ENCODE results near the gene PREX1.

PREX1 gene

GRCh38 chr20:48804300-48804980, 23.4 kb downstream of the PREX1 start:
- Histone ChIP-seq H3K36me3 (ENCODE audit: control insufficient read depth, insufficient read depth, low read length) (no peaks in the 10 kb centered on the region), H3K9ac (ENCODE audit: low read depth, low read length) (no peak overlapping the region), H3K27me3 (ENCODE audit: control insufficient read depth, insufficient read depth, low read length) (no peaks in the 10 kb centered on the region), H3K4me3 (ENCODE audit: low read depth, low read length) (no peak overlapping the region), H3K9me3 (ENCODE audit: control insufficient read depth, insufficient read depth, low read length) (no peaks in the 10 kb centered on the region), H3K4me1 (ENCODE audit: control insufficient read depth, insufficient read depth, low read length) (no peaks in the 10 kb centered on the region)

GRCh38 chr20:48803176-48804053, 24.4 kb downstream of the PREX1 start:
- H3K36me3 ChIP-seq (ENCODE audit: control insufficient read depth, insufficient read depth, low read length): no peaks in the 10 kb centered on the region
- no peaks in the 10 kb centered on the region for H3K9me3 ChIP-seq (ENCODE audit: control insufficient read depth, insufficient read depth, low read length)
- H3K4me3 ChIP-seq (ENCODE audit: low read depth, low read length): no peak overlapping the region
- no peaks in the 10 kb centered on the region for H3K27me3 ChIP-seq (ENCODE audit: control insufficient read depth, insufficient read depth, low read length)
- H3K9ac ChIP-seq (ENCODE audit: low read depth, low read length): no peak overlapping the region
- H3K4me1 ChIP-seq (ENCODE audit: control insufficient read depth, insufficient read depth, low read length): no peaks in the 10 kb centered on the region

- no peak overlapping the region for H3K9ac ChIP-seq (ENCODE audit: low read depth, low read length)
- H3K4me3 ChIP-seq (ENCODE audit: low read depth, low read length): no peak overlapping the region
- peaks cover 4% of the 10 kb centered on the region for H3K4me1 ChIP-seq (ENCODE audit: control insufficient read depth, insufficient read depth, low read length)
- no peaks in the 10 kb centered on the region for H3K9me3 ChIP-seq (ENCODE audit: control insufficient read depth, insufficient read depth, low read length)
- no peaks in the 10 kb centered on the region for H3K36me3 ChIP-seq (ENCODE audit: control insufficient read depth, insufficient read depth, low read length)
- H3K27me3 ChIP-seq (ENCODE audit: control insufficient read depth, insufficient read depth, low read length): no peaks in the 10 kb centered on the region
Observed at GRCh38 chr20:48802647-48803046, 25.2 kb downstream of the PREX1 start.

GRCh38 chr20:48802216-48802615, 25.6 kb downstream of the PREX1 start:
- Histone ChIP-seq H3K36me3 (ENCODE audit: control insufficient read depth, insufficient read depth, low read length) (no peaks in the 10 kb centered on the region), H3K27me3 (ENCODE audit: control insufficient read depth, insufficient read depth, low read length) (no peaks in the 10 kb centered on the region), H3K4me3 (ENCODE audit: low read depth, low read length) (no peak overlapping the region), H3K4me1 (ENCODE audit: control insufficient read depth, insufficient read depth, low read length) (peaks cover 4% of the 10 kb centered on the region), H3K9ac (ENCODE audit: low read depth, low read length) (no peak overlapping the region), H3K9me3 (ENCODE audit: control insufficient read depth, insufficient read depth, low read length) (no peaks in the 10 kb centered on the region)

- Histone ChIP-seq H3K9ac (ENCODE audit: low read depth, low read length) (no peak overlapping the region), H3K27me3 (ENCODE audit: control insufficient read depth, insufficient read depth, low read length) (no peaks in the 10 kb centered on the region), H3K4me1 (ENCODE audit: control insufficient read depth, insufficient read depth, low read length) (peaks cover 4% of the 10 kb centered on the region), H3K36me3 (ENCODE audit: control insufficient read depth, insufficient read depth, low read length) (no peaks in the 10 kb centered on the region), H3K9me3 (ENCODE audit: control insufficient read depth, insufficient read depth, low read length) (no peaks in the 10 kb centered on the region), H3K4me3 (ENCODE audit: low read depth, low read length) (no peak overlapping the region)
Observed at GRCh38 chr20:48801197-48801596, 26.6 kb downstream of the PREX1 start.

- H3K4me1 ChIP-seq (ENCODE audit: control insufficient read depth, insufficient read depth, low read length): peaks cover 4% of the 10 kb centered on the region
- no peak overlapping the region for H3K9ac ChIP-seq (ENCODE audit: low read depth, low read length)
- H3K9me3 ChIP-seq (ENCODE audit: control insufficient read depth, insufficient read depth, low read length): no peaks in the 10 kb centered on the region
- no peaks in the 10 kb centered on the region for H3K27me3 ChIP-seq (ENCODE audit: control insufficient read depth, insufficient read depth, low read length)
- H3K4me3 ChIP-seq (ENCODE audit: low read depth, low read length): no peak overlapping the region
- no peaks in the 10 kb centered on the region for H3K36me3 ChIP-seq (ENCODE audit: control insufficient read depth, insufficient read depth, low read length)
Observed at GRCh38 chr20:48800177-48800576, 27.6 kb downstream of the PREX1 start.

GRCh38 chr20:48799328-48800105, 28.3 kb downstream of the PREX1 start:
- Histone ChIP-seq H3K27me3 (ENCODE audit: control insufficient read depth, insufficient read depth, low read length) (no peaks in the 10 kb centered on the region), H3K9me3 (ENCODE audit: control insufficient read depth, insufficient read depth, low read length) (no peaks in the 10 kb centered on the region), H3K4me1 (ENCODE audit: control insufficient read depth, insufficient read depth, low read length) (peaks cover 4% of the 10 kb centered on the region), H3K4me3 (ENCODE audit: low read depth, low read length) (no peak overlapping the region), H3K36me3 (ENCODE audit: control insufficient read depth, insufficient read depth, low read length) (no peaks in the 10 kb centered on the region), H3K9ac (ENCODE audit: low read depth, low read length) (no peak overlapping the region)

GRCh38 chr20:48797850-48798747, 29.7 kb downstream of the PREX1 start:
- Histone ChIP-seq H3K4me3 (ENCODE audit: low read depth, low read length) (no peak overlapping the region), H3K27me3 (ENCODE audit: control insufficient read depth, insufficient read depth, low read length) (no peaks in the 10 kb centered on the region), H3K36me3 (ENCODE audit: control insufficient read depth, insufficient read depth, low read length) (no peaks in the 10 kb centered on the region), H3K4me1 (ENCODE audit: control insufficient read depth, insufficient read depth, low read length) (peaks cover 4% of the 10 kb centered on the region), H3K9ac (ENCODE audit: low read depth, low read length) (no peak overlapping the region), H3K9me3 (ENCODE audit: control insufficient read depth, insufficient read depth, low read length) (no peaks in the 10 kb centered on the region)

GRCh38 chr20:48797275-48797825, 30.4 kb downstream of the PREX1 start:
- Histone ChIP-seq H3K9me3 (ENCODE audit: control insufficient read depth, insufficient read depth, low read length) (no peaks in the 10 kb centered on the region), H3K27me3 (ENCODE audit: control insufficient read depth, insufficient read depth, low read length) (no peaks in the 10 kb centered on the region), H3K4me3 (ENCODE audit: low read depth, low read length) (no peak overlapping the region), H3K4me1 (ENCODE audit: control insufficient read depth, insufficient read depth, low read length) (peaks cover 4% of the 10 kb centered on the region), H3K9ac (ENCODE audit: low read depth, low read length) (no peak overlapping the region), H3K36me3 (ENCODE audit: control insufficient read depth, insufficient read depth, low read length) (no peaks in the 10 kb centered on the region)

GRCh38 chr20:48795732-48796131, 32.1 kb downstream of the PREX1 start:
- H3K9ac ChIP-seq (ENCODE audit: low read depth, low read length): no peak overlapping the region
- H3K4me3 ChIP-seq (ENCODE audit: low read depth, low read length): no peak overlapping the region
- no peaks in the 10 kb centered on the region for H3K36me3 ChIP-seq (ENCODE audit: control insufficient read depth, insufficient read depth, low read length)
- H3K9me3 ChIP-seq (ENCODE audit: control insufficient read depth, insufficient read depth, low read length): no peaks in the 10 kb centered on the region
- no peaks in the 10 kb centered on the region for H3K27me3 ChIP-seq (ENCODE audit: control insufficient read depth, insufficient read depth, low read length)
- peaks cover 4% of the 10 kb centered on the region for H3K4me1 ChIP-seq (ENCODE audit: control insufficient read depth, insufficient read depth, low read length)
